ENCODE data around the gene ZBTB34. TPM values are rescaled to one million over a fixed set of nuclear protein-coding genes. Genes with fewer than 3 reads are reported as not detected.

The ZBTB34 gene
- total and polyA plus RNA-seq, 9 of the 15 experiments (the other 6 are each of a cell fraction or from before 2014, with no cell fraction given): 2.7 to 15.6 (median 9.8) TPM

- TF ChIP-seq, protein P1, sequence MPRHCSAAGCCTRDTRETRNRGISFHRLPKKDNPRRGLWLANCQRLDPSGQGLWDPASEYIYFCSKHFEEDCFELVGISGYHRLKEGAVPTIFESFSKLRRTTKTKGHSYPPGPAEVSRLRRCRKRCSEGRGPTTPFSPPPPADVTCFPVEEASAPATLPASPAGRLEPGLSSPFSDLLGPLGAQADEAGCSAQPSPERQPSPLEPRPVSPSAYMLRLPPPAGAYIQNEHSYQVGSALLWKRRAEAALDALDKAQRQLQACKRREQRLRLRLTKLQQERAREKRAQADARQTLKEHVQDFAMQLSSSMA (CRISPR knock-in tag; IDR thresholded peaks at IDR 0.05): no peak
- TF ChIP-seq RBFOX2 (IDR thresholded peaks at IDR 0.05; ENCODE audit: low read depth, low read length): peak; percentile 39
- no peak for TF ChIP-seq ZNF77 (CRISPR knock-in tag; IDR thresholded peaks at IDR 0.05)
- TF ChIP-seq ZNF347 (CRISPR knock-in tag; IDR thresholded peaks at IDR 0.05; ENCODE audit: low read depth): no peak
- TF ChIP-seq YBX1 (IDR thresholded peaks at IDR 0.05): no peak
- no peak for TF ChIP-seq ZNF212 (CRISPR knock-in tag; IDR thresholded peaks at IDR 0.05)
- no peak for TF ChIP-seq KAT8 (IDR thresholded peaks at IDR 0.05; ENCODE audit: low read depth)
- TF ChIP-seq, protein P2, sequence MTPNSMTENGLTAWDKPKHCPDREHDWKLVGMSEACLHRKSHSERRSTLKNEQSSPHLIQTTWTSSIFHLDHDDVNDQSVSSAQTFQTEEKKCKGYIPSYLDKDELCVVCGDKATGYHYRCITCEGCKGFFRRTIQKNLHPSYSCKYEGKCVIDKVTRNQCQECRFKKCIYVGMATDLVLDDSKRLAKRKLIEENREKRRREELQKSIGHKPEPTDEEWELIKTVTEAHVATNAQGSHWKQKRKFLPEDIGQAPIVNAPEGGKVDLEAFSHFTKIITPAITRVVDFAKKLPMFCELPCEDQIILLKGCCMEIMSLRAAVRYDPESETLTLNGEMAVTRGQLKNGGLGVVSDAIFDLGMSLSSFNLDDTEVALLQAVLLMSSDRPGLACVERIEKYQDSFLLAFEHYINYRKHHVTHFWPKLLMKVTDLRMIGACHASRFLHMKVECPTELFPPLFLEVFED (CRISPR knock-in tag; conservative IDR thresholded peaks at IDR 0.05): no peak
- no peak for TF ChIP-seq ZNF224 (CRISPR knock-in tag; IDR thresholded peaks at IDR 0.05)
- TF ChIP-seq PHF8 (IDR thresholded peaks at IDR 0.05; ENCODE audit: borderline replicate concordance, low read length): peak; percentile 48; the same call in 1 of the 2 replicates
- TF ChIP-seq EWSR1 (IDR thresholded peaks at IDR 0.05; ENCODE audit: borderline replicate concordance, low read depth, partially characterized antibody): no peak
- TF ChIP-seq SMARCB1 (IDR thresholded peaks at IDR 0.05; ENCODE audit: insufficient read length, low read depth): no peak
- TF ChIP-seq MCM2 (IDR thresholded peaks at IDR 0.05; ENCODE audit: low read depth): no peak
- TF ChIP-seq AFF1 (IDR thresholded peaks at IDR 0.05; ENCODE audit: low read depth in 1 of 2, partially characterized antibody in 2 of 2): no peak
- peak; percentile 74 for TF ChIP-seq HNRNPL (IDR thresholded peaks at IDR 0.05; ENCODE audit: low read depth, low read length)
- no peak for TF ChIP-seq RBM39 (optimal IDR thresholded peaks at IDR 0.05; ENCODE audit: low read depth, low read length)
- peak; percentile 65 for TF ChIP-seq ASH1L (IDR thresholded peaks at IDR 0.05; ENCODE audit: borderline replicate concordance, low read depth, partially characterized antibody)
- no peak for TF ChIP-seq NFE2 (IDR thresholded peaks at IDR 0.05; ENCODE audit: low read depth)
- no peak for TF ChIP-seq GMEB1 (CRISPR knock-in tag; IDR thresholded peaks at IDR 0.05)
These were observed 54.2 kb downstream of the ZBTB34 start, which contains the start of gene RALGPS1 (continued) for GRCh38 chr9:126914458-126915280.

All from K562 (cell line).